ENCODE results near the gene TMC6. TPM values are rescaled to one million over a fixed set of nuclear protein-coding genes. Genes with fewer than 3 reads are reported as not detected.
"Not testable (repeated sequence)": the region's sequence is repeated elsewhere in the genome, so short reads cannot be mapped to it uniquely, and the experiment has no call there.

Gene TMC6
- total RNA-seq, 2 experiments from 2014 or later, result 124 to 258 TPM

GRCh38 chr17:78082988-78083387 is 45.6 kb downstream of the TMC6 start:
- Histone ChIP-seq H3K9me3 (ENCODE audit: low read length) (no peaks in the 10 kb centered on the region), H3K4me2 (ENCODE audit: low read length) (no peak overlapping the region), H3K4me3 (ENCODE audit: low read depth, low read length, poor library complexity, severe bottlenecking) (no peak overlapping the region), H3K79me2 (ENCODE audit: insufficient read depth, low read depth, low read length) (no peaks in the 10 kb centered on the region), H3K27ac (ENCODE audit: low read depth, low read length, poor library complexity, severe bottlenecking) (no peak overlapping the region), H4K20me1 (ENCODE audit: insufficient read depth, low read length) (no peaks in the 10 kb centered on the region), H3K4me1 (ENCODE audit: insufficient read depth, low read length, poor library complexity, severe bottlenecking) (no peaks in the 10 kb centered on the region), H2AFZ (ENCODE audit: low read length) (no peak overlapping the region), H3K36me3 (ENCODE audit: insufficient read depth, low read length) (peaks cover 23% of the 10 kb centered on the region), H3K9me2 (ENCODE audit: insufficient read depth, low read length) (no peaks in the 10 kb centered on the region)
- intact Hi-C loops (cut with micrococcal nuclease; ENCODE audit: unreplicated experiment), result no loop called here
- BruUV-seq (replicated peaks), result no TSS peak
- no peak for TF ChIP-seq EZH2phosphoT487 (IDR thresholded peaks at IDR 0.05; ENCODE audit: borderline replicate concordance, low read depth, low read length)
- no peak for TF ChIP-seq CTCF (conservative IDR thresholded peaks at IDR 0.05; ENCODE audit: low read length)
- ChIA-PET POLR2A (interaction anchor here (0.6 kb wide), 1 partner anchor 76 kb away, joined by 7 read pairs; no protein-coding TSS in a partner anchor), CTCF (ENCODE audit: unreplicated experiment) (no interaction called here)
- no peak for DNase-seq (ENCODE audit: low spot score)

- H3K36me3 ChIP-seq (ENCODE audit: insufficient read depth, low read length), result peaks cover 23% of the 10 kb centered on the region
- H3K4me3 ChIP-seq (ENCODE audit: low read depth, low read length, poor library complexity, severe bottlenecking); H3K79me2 ChIP-seq (ENCODE audit: insufficient read depth, low read depth, low read length); H3K4me1 ChIP-seq (ENCODE audit: insufficient read depth, low read length, poor library complexity, severe bottlenecking); H3K9me3 ChIP-seq (ENCODE audit: low read length); DNase-seq (ENCODE audit: low spot score); intact Hi-C loops (cut with micrococcal nuclease; ENCODE audit: unreplicated experiment); BruUV-seq (replicated peaks); H3K9me2 ChIP-seq (ENCODE audit: insufficient read depth, low read length); H3K27ac ChIP-seq (ENCODE audit: low read depth, low read length, poor library complexity, severe bottlenecking); H2AFZ ChIP-seq (ENCODE audit: low read length); CTCF ChIA-PET (ENCODE audit: unreplicated experiment); H3K4me2 ChIP-seq (ENCODE audit: low read length); H4K20me1 ChIP-seq (ENCODE audit: insufficient read depth, low read length): not testable (repeated sequence)
- POLR2A ChIA-PET, result interaction anchor here (0.6 kb wide), 1 partner anchor 76 kb away, joined by 7 read pairs; no protein-coding TSS in a partner anchor
Observed at GRCh38 chr17:78082355-78082872, 46.1 kb downstream of the TMC6 start.

- no peak overlapping the region for H2AFZ ChIP-seq (ENCODE audit: low read length)
- no peaks in the 10 kb centered on the region for H3K79me2 ChIP-seq (ENCODE audit: insufficient read depth, low read depth, low read length)
- no peak for TF ChIP-seq EZH2phosphoT487 (IDR thresholded peaks at IDR 0.05; ENCODE audit: borderline replicate concordance, low read depth, low read length)
- no peak for TF ChIP-seq CTCF (conservative IDR thresholded peaks at IDR 0.05; ENCODE audit: low read length)
- H3K4me2 ChIP-seq (ENCODE audit: low read length), result no peak overlapping the region
- no peaks in the 10 kb centered on the region for H3K9me2 ChIP-seq (ENCODE audit: insufficient read depth, low read length)
- H3K4me1 ChIP-seq (ENCODE audit: insufficient read depth, low read length, poor library complexity, severe bottlenecking), result no peaks in the 10 kb centered on the region
- ChIA-PET POLR2A (interaction anchor here (0.6 kb wide), 1 partner anchor 102 kb away, joined by 3 read pairs; no protein-coding TSS in a partner anchor), CTCF (ENCODE audit: unreplicated experiment) (no interaction called here)
- no peaks in the 10 kb centered on the region for H3K9me3 ChIP-seq (ENCODE audit: low read length)
- TSS peak; percentile 13 for BruUV-seq (replicated peaks)
- H3K4me3 ChIP-seq (ENCODE audit: low read depth, low read length, poor library complexity, severe bottlenecking), result no peak overlapping the region
- no peaks in the 10 kb centered on the region for H4K20me1 ChIP-seq (ENCODE audit: insufficient read depth, low read length)
- intact Hi-C loops (cut with micrococcal nuclease; ENCODE audit: unreplicated experiment), result no loop called here
- peaks cover 18% of the 10 kb centered on the region for H3K36me3 ChIP-seq (ENCODE audit: insufficient read depth, low read length)
- H3K27ac ChIP-seq (ENCODE audit: low read depth, low read length, poor library complexity, severe bottlenecking), result no peak overlapping the region
- no peak for DNase-seq (ENCODE audit: low spot score)
Observed at GRCh38 chr17:78081551-78081950, 47.0 kb downstream of the TMC6 start.

All from OCI-LY7 (cell line).